HG03520 (cell line): Measurements from ENCODE around the gene KRTAP12-2.
"Not testable (repeated sequence)": the region's sequence is repeated elsewhere in the genome, so short reads cannot be mapped to it uniquely, and the experiment has no call there.

Experiments
- ATAC-seq: cut with Tn5 transposase; IDR thresholded peaks from one replicate; pipeline ENCODE4 v1.9.1; 2021; ENCODE audit warnings: mild to moderate bottlenecking, moderate library complexity; ENCODE audit not compliant: unreplicated experiment

Gene KRTAP12-2

DNA sequence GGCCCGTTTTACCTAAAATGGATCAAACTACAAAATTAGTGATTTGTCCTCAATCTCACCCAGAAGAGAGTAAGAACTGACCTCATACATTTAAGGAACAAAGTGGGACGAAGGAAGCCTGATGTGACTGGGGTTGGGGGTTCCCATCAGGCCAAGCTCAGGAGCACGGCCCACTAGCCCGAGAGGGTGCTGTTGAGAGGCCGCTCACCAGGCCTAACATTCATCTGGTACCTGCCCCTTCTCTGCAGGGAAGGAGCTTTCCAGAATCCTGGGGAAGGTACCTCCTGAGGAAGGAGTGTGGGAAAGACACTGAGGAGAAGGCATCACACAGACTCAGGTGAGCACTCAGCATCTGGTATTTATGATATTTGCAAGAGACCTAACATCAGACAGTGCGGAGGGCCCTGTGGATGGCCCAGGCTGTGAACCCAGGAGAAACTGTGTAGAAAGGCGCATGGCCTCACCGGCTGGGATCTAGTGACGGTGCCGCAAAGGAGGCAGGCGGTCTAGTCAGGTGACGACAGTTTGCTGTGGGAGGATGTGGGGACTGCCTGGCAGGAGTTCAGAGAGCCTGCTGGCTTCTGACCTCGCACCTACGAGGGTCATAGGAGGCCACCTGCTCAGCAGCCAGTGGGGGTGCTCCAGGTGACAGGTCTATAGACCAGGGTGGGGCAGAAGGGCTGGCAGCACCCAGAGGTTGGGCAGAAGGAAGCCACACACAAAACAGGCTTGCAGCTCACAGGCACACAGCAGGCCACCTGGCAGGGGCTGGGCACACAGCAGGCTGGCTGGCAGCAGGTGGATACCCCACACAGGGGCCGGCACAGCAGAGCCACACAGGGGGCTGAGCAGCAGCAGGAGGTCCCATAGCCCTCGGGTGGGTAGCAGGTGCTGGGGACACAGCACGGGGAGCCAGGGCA, 12.8 kb downstream of the KRTAP12-2 start:
- no peak for ATAC-seq

GRCh38 chr21:44653123-44653522, 13.6 kb downstream of the KRTAP12-2 start:
- no peak for ATAC-seq

- ATAC-seq, result no peak
These were observed 15.6 kb downstream of the KRTAP12-2 start for GRCh38 chr21:44650973-44651675.

GRCh38 chr21:44650265-44650972, 16.3 kb downstream of the KRTAP12-2 start:
- ATAC-seq, result no peak

DNA sequence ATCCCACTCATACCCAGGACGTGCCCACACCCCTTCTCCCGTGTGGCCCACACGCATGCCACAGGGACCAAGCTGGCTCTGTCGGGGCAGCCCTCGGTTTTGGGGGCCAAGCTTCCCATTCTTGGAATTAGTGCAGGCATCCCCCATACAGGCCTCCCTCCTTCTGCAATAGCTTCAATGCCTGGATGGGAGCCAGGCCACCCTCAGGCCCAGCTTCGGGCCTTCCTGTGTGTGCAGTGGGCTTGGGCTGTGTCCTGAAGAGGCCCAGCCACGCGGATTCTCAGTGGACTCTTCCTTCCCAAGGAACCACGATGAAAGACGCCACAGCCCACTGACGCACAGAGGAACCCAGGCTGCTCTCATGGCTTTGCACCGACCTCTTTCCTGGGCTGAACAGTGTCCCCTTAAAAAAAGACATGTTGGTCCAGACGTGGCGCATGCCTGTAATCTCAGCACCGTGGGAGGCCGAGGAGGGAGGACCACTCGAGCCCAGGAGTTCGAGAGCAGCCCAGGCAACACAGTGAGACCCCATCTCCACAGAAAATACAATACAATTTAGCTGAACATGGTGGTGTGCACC, 17.1 kb downstream of the KRTAP12-2 start:
- ATAC-seq, result no peak

- ATAC-seq, result no peak
These were observed 18.0 kb downstream of the KRTAP12-2 start for GRCh38 chr21:44648557-44649311.

DNA sequence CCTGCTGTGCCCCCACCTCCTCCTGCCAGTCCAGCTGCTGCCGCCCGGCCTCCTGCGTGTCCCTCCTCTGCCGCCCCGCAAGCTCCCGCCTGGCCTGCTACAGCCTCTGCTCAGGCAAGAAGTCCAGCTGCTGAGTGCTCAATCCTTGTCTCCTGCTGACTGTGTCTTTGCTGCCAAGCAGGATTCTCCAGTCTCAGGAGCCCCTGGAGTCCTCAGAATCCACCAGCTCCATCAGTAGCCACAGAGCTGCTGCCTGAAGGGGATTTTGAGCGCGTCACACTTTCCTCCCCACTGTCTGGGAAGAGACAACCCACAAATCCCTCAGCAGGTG, 19.5 kb downstream of the KRTAP12-2 start:
- ATAC-seq, result no peak

- not testable (repeated sequence) for ATAC-seq
These were observed 20.1 kb downstream of the KRTAP12-2 start, which contains the start of gene KRTAP10-11 for GRCh38 chr21:44646366-44647221. Gene KRTAP10-11 (plus strand): TSS chr21:44646414. CDS start chr21:44646459, 45 bp downstream.

- ATAC-seq, result no peak
These were observed 21.8 kb downstream of the KRTAP12-2 start for GRCh38 chr21:44644878-44645277.

DNA sequence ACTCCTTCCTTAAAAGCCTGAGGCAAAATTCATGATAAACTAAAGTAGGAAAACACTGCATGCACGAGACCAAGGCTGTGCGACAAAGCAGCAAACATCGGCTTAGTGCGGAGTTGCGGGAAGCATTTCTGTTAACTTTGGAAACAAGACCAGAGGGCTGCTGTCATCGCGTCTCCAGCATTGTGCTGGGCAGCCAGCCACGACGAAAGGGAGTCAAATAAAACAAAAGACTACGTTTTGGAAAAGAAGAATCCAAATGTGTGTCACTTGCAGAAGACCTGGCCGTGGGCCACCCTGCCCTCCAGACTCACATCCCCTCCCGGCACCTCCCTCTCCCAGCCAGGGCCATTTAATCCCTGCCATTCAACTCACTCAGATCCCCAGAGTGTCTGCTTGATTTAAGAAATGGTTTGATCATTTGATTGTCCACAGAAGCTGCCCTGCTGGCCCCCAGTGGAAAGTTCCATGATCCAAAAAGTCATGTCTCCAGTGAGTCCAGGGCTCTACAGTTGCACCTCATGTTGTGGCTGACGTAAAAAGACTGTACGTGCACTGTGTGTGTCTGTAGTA, 22.9 kb downstream of the KRTAP12-2 start:
- no peak for ATAC-seq

- no peak for ATAC-seq
These were observed 26.0 kb downstream of the KRTAP12-2 start for GRCh38 chr21:44640761-44641160.

GRCh38 chr21:44639331-44639655, 27.4 kb downstream of the KRTAP12-2 start:
- no peak for ATAC-seq

- not testable (repeated sequence) for ATAC-seq
These were observed 28.0 kb downstream of the KRTAP12-2 start for GRCh38 chr21:44638506-44639330.

DNA sequence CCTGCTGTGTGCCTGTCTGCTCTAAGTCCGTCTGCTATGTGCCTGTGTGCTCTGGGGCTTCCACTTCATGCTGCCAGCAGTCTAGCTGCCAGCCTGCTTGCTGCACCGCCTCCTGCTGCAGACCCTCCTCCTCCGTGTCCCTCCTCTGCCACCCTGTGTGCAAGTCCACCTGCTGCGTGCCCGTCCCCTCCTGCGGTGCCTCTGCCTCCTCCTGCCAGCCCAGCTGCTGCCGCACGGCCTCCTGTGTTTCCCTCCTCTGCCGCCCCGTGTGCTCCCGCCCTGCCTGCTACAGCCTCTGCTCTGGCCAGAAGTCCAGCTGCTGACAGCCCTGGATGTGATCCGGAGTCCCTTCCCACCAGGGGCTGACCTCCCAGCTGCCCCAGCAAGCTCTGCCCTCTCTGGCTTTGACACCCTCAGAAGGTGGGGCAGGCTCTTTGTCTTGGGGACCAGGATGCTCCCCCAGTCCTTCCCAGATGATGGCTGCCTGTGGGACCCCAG, 28.8 kb downstream of the KRTAP12-2 start:
- not testable (repeated sequence) for ATAC-seq

- no peak for ATAC-seq
These were observed 29.5 kb downstream of the KRTAP12-2 start, which contains the start of gene KRTAP10-10 for GRCh38 chr21:44637018-44637850. Gene KRTAP10-10 (plus strand): TSS chr21:44637356. CDS start chr21:44637418, 62 bp downstream.

GRCh38 chr21:44636209-44637017, 30.3 kb downstream of the KRTAP12-2 start:
- ATAC-seq, result no peak
